ENCODE results near the gene TTC12. TPM values are rescaled to one million over a fixed set of nuclear protein-coding genes. Genes with fewer than 3 reads are reported as not detected.
"Not testable (repeated sequence)": the region's sequence is repeated elsewhere in the genome, so short reads cannot be mapped to it uniquely, and the experiment has no call there.

Gene TTC12
- total RNA-seq, 1 donor from 2014 or later: 59.3 TPM

DNA sequence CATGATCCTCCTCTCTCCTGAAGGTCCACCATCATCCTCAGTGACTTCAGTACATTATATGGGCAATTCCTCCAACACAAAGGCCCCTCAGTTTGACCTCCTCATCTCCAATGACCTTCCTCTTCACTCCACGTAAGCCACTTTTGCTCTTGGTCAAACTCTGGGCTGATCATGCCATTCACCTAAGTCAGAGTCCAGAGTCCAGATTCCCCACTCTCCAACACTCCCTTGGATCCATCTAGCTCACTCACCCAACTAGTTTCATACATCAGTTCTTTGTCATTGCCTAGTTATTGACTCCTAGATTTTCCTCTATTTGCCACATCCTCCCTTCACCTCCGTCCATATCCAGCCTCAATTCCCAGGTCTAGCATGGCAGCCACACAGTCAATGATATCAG lies 30.5 kb upstream of the TTC12 start:
- no peak for DNase-seq (ENCODE audit: low spot score)

DNA sequence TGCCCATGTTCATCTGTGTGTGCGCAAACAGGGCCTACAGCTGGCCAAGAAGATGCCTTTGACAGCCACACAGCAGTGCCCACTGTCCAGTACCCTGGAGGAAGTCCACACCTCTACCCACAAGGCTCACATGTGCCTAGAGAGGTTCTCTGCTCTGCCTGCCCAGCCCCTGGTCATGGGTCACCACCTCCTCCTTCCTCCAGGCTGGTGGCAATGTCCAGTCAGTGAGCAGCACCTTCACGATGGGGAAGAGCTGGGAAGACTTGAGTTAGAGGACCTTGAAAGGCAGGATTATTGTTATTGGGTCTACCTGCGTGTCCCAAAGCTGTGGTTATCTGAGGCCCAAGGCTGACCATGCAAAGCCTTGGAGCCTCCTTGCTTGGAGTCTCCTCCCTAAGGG lies 28.4 kb upstream of the TTC12 start:
- no peak for DNase-seq (ENCODE audit: low spot score)

DNA sequence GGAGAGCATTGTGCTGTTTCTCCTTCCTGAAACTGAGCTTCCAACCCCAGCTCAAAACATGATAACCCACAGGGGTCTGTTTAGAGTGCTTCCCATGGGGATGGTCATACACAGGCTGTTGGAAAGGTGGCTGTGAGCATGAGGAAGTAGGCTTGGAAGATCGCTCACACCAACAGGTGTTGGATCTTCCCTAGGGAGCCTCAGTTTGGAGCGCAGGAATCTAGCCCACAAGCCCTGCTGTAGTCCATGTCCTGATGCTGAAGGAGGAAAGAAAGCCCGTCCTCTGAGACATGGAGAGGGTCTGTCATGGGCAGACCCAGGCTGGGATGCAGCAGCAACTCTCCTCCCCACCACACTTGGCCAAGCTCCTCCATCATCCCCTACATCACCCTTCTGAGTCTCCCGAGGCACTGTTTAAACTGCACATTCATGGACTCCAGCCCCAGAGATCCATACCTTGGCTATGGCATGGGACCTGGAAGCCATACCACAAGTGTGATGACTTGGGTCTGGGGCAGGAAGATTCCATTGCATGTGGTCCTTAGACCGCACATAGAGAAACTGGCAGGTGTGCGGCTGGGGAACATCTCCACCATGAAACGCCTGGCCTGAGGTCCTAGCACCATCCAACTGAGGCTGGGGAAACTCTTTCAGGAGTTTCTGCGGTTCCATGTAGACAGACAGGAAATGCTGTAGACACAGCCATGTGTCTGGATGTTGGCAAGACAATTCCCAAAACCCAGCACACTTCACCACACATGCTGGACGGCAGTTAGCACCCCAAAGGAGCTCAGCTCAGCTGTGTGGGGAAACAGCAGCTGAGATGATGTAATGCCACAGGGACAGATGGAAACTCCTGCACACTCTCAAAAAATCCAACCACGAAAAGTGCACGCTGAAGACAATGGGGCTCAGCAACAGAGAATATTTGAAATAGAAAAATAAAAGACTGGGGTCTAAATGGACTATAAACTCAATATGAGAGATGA lies 27.6 kb upstream of the TTC12 start:
- DNase-seq (ENCODE audit: low spot score): no peak

DNA sequence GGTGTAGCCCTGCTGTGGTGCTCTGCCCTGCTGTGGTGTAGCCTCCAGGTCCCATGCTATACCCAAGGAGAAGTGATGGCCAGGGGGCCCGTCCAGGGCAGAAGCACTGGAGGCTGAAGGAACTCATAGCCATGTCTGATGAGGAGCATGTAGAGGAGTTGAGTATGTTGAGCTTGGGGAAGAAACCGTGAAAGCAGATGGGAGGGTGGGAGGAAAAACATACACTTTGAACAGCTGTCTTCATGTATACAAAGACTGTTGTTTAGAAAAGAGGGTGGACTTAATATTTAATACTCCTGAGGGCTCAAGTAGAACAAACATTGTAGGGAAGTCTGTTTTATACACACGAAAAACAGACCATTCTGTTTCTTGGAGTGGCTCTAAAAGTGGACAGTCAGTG lies 26.6 kb upstream of the TTC12 start:
- DNase-seq (ENCODE audit: low spot score): no peak

DNA sequence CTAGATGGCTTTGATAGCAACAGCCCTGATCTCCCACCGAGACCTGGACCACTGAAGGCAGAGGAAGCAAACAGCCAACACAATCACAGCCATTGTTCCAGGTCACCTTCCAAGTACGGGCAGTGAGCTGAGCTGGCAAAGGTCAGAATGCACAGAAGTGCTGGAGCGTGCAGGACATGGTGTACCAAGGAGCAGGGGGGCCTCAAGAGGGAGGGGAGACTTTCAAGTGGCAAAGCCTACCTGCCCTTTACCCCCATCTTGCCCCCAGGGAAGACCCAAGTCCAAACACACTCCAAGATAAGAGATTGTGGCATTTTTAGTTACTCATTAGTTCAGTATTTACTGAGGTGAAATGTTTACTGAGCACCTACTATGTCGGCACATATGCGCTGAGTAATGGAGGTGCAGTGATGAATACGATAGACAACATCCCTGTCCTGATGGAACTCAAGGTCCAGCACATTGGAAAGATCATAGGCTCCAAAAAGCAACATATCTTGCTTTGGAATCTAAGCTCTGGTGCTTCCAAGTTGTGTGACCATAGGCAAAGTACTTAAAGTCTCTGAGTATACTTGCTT lies 26.0 kb upstream of the TTC12 start:
- no peak for DNase-seq (ENCODE audit: low spot score)

DNA sequence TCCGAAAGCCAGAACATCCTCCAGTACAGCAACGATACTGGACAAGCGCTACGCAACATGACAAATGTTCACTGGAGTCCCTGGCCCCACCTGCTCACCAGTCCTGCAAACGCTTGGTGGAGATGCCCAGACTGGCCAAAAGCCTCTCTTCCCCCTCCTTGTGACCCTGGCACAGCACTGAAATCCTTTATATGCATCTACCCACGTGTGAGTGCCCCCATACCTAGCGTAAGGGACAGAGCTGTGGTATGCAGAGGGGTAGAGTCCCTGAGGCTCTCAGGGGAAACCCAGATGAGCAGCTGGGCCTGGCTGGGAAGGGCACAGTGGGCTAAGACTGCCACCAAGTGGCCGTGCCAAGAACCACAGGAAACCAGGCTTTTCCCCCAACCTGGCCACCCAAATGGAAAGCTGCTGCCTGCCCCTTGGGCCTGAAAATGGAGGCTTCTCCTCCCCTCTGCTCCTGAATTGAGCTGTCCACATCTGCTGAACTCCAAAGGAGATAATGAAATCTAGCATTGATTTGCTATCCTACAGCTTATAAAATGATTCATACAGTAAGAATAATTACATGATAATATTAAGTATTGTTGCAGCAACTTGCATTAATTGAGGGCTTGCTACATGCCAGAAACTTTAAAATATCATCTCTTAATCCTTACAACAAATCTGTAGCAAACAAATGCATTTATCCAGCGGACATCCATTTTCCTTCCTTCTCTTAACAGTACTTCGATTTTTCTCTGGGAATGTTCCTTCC lies 24.8 kb upstream of the TTC12 start:
- DNase-seq (ENCODE audit: low spot score): peak; percentile 62

DNA sequence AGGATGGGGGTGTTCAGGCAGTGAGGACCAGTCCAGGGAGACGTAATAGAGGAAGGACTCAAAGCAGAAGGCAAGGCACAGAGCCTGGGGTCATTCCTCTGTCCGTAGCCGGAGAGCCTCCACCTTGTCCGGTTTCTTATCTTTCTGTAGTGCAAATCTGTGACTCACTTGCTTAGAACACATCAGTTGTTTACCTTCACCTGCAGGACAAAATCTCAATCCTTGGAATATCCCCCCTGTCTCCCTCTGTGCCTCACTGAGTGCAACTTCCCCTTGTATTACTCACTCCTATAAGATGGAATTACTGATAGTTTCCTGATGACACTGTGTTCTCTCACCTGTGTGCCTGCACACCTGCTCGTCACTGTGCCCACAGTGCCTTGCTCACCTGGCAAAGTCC lies 20.4 kb upstream of the TTC12 start:
- no peak for DNase-seq (ENCODE audit: low spot score)

DNA sequence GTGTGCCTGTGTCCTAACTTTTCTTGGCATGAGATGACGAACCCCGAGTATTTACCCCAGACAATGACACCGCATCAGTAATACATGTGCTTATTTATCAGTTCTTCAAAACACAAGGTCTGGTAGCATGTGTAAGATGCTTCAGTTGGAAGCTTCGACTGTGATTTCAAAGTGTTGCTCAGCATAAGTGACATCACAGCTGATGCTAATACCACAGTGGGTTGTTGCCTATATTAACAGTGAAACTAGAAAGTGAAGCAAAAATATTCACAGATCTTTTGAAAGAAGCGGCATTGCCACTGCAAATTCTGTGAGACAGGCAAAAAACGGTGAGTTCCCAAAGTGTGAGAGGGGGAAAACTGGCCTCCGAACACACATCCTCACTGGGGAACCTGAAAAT lies 18.4 kb upstream of the TTC12 start:
- no peak for DNase-seq (ENCODE audit: low spot score)

DNA sequence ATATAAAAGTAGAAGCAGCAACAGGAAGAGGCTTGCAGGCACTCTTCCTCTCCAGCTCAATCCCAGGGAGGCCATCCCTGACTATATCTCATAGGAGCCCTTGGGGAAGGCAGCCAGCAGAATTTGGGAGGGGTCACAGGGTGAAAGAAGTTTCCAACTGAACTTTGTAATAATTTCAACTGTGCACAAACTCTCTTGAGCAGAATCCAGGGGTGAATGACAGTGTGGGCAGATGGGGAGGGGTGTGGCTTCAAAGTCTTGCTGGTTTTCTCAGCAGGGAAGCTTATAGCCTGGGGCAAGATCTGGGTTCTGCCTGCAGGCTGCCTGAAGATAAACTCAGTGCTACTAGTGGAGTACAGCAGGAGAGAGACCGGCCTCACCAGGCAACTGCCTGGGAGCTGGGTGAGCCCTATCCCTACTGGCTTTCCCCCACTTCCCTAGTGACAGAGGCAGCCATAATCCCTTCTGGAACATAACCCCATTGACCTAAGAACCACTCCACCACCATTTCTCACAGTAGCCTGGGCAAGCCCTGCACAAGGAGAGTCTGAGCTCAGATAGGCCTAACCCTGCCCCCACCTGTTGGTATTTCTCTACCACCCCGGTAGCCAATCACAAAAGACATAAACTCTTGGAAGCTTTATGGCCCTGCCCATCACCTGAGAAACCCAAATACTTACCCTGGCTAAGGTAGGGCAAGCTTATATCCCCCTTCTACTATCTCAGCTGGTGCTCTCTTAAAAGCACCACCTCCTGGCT lies 17.8 kb upstream of the TTC12 start:
- no peak for DNase-seq (ENCODE audit: low spot score)

DNA sequence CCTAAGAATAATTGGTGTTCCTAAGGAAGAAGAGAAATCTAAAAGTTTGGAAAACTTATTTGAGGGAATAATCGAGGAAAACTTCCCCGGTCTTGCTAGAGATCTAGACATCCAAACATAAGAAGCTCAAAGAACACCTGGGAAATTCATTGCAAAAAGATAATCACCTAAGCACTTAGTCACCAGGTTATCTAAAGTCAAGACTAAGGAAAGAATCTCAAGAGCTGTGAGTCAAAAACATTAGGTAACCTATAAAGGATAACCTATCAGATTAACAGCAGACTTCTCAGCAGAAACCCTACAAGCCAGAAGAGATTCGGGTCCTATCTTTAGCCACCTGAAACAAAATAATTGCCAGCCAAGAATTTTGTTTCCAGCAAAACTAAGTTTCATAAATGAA lies 15.9 kb upstream of the TTC12 start:
- DNase-seq (ENCODE audit: low spot score): not testable (repeated sequence)

DNA sequence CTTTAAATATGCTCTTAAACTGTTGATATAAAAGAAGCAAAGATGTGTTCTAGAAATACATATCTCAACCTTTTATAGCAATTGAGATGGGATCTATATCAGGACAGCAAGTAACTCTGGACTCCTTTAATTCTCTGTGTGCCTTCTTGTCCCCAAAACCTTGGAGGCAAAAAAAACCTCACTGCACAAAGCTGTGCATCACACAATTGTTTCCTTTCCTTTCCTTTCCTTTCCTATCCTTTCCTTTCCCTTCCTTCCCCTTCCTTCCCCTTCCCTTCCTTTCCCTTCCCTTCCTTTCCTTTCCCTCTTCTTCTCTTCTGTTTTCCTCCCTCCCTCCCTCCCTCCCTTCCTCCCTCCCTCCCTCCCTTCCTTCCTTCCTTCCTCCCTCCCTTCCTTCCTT lies 9.5 kb upstream of the TTC12 start:
- DNase-seq (ENCODE audit: low spot score): no peak

DNA sequence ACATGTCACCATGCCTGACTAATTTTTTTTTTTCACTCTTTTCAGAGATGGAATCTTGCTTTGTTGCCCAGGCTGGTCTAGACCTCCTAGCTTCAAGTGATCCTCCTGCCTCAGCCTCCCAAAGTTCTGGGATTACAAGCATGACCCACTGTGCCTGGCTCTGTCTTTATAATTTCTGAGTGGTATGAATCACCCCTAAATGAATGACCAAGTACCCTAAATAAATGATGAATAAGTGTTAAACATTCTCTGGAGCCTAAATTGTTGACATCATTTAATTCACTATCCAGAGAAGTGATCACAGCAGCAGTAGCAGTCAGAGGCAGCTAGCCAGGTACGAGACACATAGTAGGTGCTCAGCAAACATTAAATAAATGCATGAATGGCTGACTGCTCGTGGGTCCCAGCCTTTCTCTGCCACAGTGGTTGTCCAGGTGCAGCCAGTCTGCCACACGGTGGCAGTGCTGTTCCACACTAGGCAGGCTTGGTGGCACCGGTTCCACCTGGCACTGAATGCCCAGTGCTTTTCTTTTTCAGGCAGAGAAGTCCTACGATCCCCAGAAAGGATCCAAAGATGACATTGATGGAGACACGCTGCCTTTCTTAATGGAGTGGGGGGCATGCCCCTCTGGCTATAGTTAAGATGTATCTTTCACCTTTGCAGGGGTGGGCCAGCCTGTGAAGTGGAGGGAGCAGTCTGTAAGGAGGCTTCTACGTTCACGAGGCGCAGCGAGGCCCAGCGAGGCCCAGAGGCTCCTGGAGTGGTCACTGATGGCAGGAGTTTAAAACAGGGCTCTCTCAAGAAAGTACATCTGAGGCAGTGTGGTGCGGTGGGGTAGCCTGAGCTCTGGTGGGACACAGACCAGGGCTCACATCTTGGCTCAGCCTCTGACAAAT lies 8.7 kb upstream of the TTC12 start:
- DNase-seq (ENCODE audit: low spot score): peak; percentile 77

DNA sequence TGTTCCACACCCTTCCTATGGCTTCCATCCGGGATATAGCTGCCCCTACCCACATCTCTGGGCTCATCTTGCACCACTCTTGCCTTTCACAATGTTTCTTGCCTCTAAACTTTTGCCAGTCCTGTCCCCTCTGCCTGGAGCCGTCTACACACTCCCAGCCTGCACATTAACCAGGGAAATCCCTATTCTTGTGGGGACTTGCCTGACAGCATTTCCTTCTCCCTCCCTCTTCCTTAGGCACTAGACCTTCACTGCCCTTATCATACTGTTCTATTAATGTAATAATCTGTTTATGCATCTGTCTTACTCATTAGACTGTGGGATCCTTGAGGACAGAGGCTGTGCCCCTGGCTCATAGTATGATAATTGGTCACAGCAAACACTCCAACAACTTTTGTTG lies 5.8 kb upstream of the TTC12 start:
- DNase-seq (ENCODE audit: low spot score): no peak

DNA sequence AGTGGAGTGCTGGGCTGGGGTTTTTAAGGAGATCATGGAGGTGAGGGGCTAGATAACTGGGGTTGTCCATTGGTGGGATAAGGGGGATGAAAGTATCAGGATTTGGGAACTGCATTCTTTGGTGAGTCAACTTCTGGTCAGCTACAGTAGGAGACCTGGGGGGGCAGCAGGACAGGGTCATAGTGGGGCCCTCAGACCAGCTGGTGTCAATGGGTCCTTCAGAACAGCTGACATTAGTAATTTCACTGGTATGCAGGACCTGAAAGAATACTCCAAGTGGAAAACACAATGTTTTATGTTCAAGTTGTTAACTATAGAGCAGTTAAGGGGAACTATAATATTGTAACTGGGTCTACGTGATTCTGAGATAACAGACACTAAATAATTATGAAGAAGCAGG lies 2.8 kb upstream of the TTC12 start:
- no peak for DNase-seq (ENCODE audit: low spot score)

DNA sequence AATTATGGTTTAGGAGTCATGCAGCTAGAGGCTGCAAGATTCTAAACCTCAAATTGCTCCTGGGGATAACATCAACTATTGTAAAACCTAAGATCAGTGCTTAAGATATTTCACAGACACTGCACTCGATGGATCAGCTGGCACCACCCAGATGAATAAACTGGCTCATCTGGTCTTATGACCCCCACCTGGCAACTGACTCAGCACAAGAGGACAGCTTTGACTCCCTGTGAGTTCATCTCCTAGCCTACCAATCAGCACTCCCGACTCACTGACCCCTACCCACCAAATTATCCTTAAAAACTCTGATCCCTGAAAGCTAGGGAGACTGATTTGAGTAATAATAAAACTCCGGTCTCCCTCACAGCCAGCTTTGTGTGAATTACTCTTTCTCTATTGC lies 782 bp upstream of the TTC12 start:
- no peak for DNase-seq (ENCODE audit: low spot score)

DNA sequence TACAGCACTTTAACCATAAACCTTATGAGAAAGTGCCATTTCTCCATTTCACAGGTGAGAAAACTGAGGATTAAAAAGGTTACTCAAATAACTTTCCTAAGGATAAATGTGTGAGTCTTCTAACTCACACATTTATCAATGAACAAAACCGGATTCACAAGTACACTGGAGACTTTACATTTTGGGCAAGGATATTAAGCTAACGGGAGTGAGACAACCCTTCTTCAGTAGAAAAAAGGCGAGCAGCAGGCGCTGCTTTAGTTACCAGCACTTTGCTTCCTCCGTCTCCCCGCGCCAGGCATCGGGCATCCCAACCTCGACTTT lies 356 bp upstream of the TTC12 start:
- no peak for DNase-seq (ENCODE audit: low spot score)

DNA sequence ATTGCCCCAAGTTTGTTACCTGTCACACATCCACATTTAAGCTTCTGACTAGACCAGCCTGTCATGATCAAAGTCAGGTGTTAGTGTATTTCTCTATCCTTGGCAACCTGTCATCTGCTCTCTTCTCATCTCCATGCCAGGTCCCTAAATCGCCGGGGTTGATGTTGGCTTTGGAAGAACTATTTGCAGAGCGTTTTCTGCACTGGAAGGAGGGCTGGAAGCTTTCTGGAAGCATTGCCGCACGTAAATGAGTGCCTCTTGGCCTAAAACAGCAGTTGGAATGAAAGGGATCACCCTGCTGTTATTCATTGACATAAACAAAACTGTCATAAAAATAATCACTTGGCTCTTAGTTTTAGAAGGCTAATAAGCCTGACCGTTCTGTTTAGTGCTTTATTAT lies 1.4 kb downstream of the TTC12 start:
- no peak for DNase-seq (ENCODE audit: low spot score)

DNA sequence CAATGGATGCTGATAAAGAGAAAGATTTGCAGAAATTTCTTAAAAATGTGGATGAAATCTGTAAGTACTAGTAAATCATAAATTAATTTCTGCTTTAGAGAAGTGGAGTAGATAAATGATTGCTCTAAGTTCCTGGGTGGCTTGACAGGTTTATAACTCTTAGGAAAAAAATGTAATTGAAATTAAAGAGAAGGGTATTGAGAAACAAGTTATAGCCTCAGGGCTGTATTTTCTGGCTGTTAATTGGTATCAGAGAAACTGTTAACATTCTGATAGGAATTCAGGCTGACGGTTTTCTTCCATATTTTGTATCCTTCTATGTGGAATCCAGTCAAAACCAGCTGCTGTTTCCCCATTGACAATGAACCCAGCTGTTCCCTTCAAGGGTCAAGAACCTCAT lies 1.9 kb downstream of the TTC12 start:
- DNase-seq (ENCODE audit: low spot score): no peak

DNA sequence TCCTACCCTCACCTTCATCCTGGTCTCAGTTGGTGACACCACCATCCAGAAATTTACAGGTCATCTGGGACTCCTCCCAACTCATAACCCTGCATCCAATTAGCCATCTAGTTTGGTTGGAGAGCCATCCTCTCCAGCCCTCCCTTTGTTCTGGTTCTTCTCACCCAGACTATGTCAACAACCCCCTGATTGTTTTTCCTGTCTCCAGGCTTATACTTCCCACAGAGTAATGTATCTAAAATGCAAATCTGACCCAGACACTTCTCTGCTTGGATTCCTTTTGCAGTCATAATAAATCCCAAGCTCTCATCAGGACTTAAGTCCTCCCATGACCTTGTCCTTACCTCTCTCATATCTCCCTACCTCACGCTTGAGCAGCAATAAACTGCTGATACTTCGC lies 3.0 kb downstream of the TTC12 start:
- no peak for DNase-seq (ENCODE audit: low spot score)

DNA sequence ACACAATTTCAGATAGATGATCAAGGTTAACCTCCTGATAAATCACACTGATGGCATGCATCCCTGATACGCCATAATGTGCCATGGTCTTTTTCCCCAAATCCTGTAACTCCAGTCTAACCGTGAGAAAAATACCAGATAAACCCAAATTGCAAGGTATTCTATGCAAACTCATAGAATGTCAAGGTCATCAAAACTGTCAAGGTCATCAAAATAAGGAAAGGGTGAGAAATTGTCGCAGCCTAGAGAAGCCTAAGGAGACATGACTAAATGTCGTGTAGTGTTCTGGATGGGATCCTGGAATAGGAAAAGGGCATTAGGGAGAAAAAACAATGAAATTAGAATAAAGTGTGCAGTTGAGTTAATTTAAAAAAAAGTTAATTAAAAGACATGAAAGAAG lies 4.7 kb downstream of the TTC12 start:
- DNase-seq (ENCODE audit: low spot score): no peak

DNA sequence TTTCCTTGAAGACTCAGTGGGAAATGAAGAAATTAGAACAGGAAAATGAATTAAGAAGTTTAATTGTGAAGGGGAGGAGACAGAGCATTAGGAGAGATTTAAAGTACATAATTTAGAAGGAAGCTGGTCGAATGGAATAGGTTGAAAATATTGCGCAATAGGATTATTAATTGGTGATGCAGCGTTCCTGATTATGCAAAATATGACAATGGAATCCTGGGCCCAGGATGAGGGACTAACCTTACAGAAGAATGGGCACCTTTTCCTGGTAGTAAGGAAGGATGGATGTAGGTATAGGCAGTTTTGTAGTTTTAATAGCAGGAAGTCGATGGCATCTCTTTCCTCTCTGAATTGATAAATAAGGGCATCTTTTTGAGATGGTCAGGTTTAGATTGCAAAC lies 7.8 kb downstream of the TTC12 start:
- no peak for DNase-seq (ENCODE audit: low spot score)
